GM19023 (cell line): ENCODE results near the gene S100A9.
"Not testable (repeated sequence)": the region's sequence is repeated elsewhere in the genome, so short reads cannot be mapped to it uniquely, and the experiment has no call there.

ENCODE experiments used
- ATAC-seq: cut with Tn5 transposase; IDR thresholded peaks from one replicate; pipeline ENCODE4 v1.9.1; 2021; ENCODE audit warnings: mild to moderate bottlenecking, moderate library complexity; ENCODE audit not compliant: unreplicated experiment

Gene S100A9

DNA sequence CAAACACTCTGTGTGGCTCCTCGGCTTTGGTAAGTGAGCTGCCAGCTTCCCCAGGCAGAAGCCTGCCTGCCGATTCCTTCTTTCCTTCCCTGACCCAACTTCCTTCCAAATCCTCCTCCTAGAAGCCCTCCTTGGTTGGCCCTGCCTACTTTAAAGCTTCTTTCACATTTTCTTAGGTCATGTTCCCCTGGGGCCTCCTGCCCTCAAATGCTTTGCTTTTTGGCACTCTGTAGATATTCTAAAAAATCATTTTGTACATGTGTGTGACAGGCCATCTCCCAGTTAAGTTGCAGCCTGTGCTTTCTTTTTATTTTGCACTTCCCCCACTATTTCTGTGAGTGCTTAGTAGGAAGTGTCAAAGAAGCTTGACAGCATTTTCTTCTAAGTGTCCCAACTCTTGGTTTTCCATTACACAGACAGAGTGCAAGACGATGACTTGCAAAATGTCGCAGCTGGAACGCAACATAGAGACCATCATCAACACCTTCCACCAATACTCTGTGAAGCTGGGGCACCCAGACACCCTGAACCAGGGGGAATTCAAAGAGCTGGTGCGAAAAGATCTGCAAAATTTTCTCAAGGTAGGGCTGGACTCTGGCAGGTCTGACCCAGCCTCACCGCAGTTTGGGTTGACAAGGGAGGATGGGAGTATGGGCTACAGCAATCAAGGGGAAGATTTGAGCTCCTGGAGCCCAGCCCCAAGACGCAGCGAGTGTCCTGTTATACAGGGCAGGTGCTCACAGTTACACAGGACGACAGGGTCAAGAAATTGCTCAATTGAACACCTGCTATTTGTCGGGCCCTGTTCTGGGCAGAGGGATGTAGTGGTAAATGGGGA is at the start of gene S100A9:
TSS of gene S100A9 (plus strand) at position 2 of the 838 bp plus-strand sequence. CDS start at position 432, 430 bp downstream.
- no peak for ATAC-seq

DNA sequence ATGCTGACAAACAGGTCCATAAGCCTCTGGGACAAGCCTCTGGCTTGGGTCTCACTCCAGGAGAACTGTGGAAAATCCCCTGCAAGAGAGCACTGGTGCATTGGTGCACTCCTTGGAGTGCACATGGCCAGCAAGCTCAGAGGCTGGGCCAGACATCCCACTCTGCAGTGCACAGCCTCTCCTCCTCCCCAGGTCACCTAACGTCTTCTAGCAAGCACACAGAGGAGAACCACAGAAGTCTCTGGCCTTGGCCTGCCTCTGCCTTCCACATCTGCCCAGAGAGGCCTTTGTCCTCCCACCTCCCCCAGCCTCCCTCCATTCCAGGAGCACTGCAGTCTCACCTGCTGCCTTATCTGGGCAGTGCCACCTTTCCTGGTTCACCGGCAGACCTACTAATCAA is 49.1 kb upstream of the S100A9 start:
- ATAC-seq: no peak

DNA sequence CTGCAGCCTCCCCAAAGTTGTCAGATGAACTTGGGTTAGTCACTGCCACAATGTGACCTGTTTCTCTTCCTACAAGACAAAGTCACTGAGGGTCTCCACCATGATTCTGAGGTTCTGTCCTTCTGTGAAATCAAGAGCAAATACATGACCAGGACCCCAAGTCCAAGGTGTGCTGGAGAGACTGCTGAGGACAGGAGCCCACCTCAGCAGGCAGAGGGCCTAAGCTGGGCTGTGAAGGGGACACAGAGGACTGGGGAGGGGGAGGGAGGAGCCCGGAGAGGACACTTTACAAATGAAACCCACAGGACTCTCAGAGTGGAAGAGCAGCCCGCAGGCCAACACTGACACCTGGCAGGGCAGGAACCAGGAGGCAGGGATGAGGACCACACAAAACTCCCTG is 48.2 kb upstream of the S100A9 start:
- no peak for ATAC-seq

DNA sequence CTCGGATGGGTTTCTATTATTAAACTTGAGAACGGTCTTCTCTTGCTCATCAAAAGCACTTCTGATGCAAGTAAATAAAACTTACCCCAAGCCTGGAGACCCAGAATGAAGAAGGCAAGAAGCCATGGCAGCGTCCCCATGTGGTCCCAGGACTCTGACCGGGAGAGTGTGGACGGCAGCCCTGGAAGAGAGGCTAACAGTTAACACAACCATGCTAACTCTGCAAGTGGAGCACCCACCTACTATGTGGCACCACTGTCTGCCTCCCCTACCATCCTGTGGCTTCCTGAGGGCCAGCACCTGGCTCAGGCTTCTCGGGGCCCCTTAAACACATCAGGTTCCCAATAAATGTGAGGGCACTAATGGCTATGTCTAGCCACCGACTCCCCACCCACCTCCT is 47.1 kb upstream of the S100A9 start:
- no peak for ATAC-seq

DNA sequence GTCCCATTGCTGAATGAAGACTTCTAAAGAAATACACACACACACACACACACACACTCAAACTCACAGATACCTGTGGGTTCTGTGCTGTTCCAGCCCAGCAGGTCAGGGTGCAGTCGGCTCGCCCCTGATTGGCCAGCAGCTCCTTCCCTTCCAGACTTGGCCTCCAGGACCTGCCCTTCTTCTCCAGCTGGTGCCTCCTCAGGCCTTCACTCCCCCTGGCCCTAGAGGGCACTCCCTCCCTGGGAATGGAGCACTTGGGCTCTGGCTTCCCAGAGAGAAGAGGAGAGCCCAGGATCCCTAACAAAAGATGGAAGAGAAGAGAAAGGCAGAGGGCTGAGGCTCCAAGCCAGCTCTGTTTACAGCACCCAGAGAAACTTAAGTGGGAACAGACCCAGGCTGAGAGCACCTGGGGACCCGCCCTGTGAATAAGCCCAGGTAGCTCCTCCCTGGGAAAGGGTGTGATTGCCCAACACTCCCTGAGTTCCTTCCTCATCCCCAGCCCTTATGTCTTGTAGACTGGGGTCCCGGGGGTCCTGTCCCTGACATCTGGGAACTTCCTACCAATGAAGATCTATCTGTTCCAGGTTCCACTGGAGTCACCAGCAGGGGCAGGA is 45.0 kb upstream of the S100A9 start, which contains the start of gene PGLYRP3:
TSS of gene PGLYRP3 (minus strand) at position 383 of the 617 bp plus-strand sequence. CDS start 2,287 bp downstream, outside the sequence.
- ATAC-seq: no peak

DNA sequence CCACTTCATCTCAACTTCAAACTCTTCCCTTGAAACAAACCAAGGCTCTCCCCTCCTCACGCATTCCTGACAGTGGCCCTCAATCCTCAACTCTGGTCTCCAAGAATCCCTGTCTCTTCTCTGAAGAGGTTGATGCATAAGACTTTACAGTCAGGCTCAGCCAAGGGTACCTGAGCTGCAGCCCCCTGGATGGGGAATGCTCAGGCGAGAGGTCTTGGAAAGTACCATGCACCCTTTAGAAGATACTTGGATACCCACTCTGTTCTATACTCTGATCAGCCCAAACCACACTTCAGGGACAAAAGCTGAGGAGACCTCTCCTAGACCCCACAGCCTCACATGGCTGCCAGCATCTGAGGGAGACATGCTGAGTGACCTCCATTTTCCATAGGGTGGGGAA is 44.4 kb upstream of the S100A9 start:
- no peak for ATAC-seq

DNA sequence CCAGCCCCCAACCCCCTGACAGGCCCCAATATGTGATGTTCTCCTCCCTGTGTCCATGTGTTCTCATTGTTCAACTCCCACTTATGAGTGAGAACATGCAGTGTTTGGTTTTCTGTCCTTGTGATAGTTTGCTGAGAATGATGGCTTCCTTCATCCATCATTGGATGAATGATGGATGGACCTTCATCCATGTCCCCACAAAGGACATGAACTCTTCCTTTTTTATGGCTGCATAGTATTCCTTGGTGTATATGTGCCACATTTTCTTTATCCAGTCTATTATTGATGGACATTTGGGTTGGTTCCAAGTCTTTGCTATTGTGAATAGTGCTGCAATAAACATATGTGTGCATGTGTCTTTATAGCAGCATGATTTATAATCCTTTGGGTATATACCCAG is 43.3 kb upstream of the S100A9 start:
- not testable (repeated sequence) for ATAC-seq

DNA sequence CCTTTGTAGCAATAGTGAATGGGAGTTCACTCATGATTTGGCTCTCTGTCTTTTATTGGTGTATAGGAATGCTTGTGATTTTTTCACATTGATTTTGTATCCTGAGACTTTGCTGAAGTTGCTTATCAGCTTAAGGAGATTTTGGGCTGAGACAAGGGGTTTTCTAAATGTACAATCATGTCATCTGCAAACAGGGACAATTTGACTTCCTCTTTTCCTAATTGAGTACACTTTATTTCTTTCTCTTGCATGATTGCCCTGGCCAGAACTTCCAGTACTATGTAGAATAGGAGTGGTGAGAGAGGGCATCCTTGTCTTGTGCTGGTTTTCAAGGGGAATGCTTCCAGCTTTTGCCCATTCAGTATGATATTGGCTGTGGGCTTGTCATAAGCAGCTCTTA is 41.6 kb upstream of the S100A9 start:
- not testable (repeated sequence) for ATAC-seq

DNA sequence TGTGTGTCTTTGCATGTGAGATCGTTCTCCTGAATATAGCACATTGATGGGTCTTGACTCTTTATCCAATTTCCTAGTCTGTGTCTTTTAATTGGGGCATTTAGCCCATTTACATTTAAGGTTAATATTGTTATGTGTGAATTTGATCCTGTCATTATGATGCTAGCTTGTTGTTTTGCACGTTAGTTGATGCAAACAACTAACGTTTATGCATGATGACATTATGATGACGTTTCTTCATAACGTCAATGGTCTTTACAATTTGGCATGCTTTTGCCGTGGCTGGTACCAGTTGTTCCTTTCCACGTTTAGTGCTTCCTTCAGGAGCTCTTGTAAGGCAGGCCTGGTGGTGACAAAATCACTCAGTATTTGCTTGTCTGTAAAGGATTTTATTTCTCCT is 39.5 kb upstream of the S100A9 start:
- ATAC-seq: not testable (repeated sequence)

DNA sequence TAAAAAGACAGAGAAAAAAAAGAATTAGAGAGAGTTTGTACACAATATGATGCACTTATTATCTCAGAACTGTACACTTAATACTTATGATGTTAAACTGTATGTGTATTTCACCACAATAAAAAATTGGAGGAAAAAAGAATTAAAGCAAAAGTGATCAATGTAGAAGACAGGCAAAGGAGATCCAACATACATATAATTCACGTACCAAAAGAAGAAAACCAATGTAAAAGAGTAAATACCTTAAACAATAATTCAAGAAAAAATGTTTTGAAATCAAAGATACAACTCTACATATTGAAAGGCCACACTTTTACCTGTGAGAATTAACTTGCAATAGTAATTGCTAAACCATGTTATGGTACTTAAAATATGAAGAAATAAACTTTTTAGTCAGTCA is 35.1 kb upstream of the S100A9 start:
- ATAC-seq: no peak

DNA sequence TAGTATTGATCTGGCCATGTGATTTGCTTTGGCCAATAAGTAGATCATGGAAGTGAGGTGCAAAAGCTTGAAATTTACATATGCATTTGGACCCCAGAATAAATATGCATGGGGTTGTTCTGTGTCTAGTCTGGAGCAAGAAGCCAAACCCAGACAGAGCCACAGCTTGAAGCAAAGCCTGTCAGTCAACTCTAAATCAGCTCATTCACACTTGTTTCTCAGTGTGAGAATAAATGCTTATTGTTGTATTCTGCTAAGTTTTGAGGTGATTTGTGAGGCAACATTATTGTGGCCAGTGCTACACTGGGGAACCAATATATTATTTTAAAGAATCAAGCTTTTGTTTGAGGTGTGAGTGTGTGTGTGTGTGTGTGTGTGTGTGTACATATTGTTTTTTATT is 32.7 kb upstream of the S100A9 start:
- no peak for ATAC-seq

DNA sequence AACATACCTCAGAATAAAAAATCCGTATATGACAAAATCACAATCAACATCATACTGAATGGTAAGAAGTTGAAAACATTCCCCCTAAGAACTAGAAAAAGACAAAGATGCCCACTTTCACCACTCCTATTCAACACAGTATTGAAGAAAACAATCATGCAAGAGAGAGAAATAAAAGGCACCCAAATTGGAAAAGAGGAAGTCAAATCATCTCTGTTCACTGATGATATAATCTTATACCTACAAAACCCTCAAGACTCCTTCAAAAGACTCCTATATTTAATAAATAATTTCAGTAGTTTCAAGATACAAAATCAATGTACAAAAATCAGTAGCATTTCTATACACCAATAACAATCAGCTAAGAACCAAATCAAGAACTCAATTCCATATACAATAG is 23.8 kb upstream of the S100A9 start:
- ATAC-seq: no peak

DNA sequence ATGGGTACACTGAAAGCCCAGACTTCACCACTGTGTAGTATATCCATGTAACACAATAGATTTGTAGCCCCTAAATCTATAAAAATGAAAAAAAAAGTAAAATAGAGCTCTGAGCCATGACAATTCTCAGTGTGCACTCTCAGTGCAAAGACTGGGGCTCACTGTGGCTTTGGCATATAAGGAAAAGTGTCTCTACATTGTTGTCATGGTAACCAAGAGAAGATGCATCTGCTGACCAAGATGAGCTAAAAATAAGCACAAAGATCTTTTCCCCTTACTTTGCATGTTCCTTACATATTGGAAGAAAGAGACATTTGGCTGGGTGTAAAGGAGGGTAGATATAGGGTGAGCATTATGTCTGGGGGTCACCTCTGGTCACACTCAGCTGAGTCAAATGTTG is 21.0 kb upstream of the S100A9 start:
- no peak for ATAC-seq

DNA sequence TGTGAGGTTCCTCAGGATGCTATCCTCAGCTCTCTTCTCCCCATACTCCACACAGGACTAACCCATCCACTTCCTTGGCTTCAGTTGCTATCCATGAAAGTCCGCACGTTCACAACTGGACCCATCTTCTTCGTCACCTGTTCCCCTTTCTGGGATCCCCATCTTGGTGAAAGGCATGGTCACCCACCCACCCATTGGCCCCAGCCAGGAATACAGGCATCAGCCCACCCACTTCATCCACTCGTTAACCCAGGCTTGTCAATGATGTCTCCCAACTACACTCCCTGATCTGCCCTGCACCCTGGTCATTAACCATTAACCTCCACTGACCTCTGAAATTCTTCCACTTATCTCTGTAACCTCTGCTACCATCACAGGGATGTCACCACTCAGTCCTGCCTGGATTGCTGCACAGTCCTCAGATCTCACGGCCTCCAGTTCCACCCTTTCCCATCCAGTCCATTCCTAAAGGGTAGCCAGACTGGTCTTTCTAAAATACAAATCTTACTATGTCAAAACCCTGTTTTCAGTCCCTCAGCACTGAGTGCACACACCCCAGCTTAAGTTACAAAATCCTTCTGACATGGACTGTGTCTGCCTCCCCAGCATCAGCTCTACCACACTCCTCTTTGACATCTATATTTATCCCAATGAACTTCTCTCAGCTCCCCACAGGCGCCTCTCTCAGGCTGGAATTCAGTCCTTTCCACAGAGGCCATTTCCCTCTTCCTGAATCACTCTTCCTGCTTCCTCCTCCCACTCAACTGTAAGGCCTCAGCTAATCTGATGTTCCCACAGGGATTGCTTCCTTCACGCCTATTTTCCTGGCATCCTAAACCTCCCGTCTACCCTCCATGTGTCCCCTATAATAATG is 19.4 kb upstream of the S100A9 start:
- no peak for ATAC-seq

DNA sequence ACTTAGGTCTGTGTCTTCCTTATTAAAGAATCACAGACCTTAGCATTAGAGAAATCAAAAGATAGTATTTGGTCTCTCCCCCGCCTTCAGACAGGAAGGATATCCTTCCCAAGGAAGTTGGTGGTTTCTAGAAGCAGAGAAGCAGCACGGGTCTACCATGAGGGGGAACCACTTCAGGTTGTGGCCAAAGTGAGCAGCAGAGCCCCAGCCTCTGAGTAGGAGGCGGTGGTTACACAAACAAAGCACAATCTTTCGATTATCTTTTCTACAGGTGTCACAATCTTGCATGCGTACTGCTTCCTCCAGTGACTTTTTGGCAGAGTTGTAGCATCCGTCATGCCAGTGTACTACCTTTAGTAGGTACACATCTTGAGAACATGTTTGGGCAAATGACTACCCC is 17.9 kb upstream of the S100A9 start:
- no peak for ATAC-seq

DNA sequence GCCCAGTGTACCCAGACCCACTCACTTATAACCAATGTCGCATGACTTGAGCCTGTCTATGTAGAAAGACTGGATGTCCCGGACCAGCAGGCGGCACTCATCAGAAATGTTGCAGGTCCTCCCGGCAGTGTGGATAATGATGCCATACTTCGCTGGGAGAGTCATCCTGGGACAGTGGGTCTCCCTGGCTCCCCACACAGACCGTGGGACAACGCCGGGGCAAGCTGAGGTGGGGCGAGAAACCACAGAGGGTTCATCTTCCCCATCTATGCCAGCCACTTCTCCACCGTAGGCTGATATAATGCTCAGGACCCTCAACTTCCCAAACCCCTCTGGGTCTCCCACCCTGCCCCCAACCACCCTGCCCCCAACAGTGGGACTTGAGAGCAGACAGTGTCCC is 17.3 kb upstream of the S100A9 start:
- ATAC-seq: no peak

DNA sequence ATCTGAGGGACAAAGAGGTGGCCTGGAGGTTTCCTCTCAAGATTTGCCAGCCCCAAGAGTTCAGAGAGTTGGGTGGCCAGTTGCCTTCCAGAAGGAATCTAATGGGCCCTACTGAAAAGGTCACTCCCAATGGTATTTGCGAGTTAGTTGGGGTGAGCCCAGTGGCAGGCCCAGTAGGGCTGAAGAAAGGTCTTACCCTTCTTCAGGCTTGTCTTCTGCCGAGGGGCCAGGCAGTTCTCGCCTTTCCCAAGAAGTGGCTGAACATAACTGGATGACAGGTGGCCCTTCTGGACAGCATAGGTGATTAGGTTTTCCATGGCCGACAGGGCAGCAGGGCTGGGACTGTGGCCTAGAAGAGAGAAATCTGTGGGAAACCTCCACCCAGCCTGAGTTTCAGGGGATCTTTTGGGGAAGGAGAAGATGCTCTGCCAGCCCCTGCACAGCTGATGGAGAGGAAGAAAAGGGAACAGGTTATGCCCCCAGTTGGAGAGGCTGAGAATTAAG is 16.2 kb upstream of the S100A9 start:
- no peak for ATAC-seq

DNA sequence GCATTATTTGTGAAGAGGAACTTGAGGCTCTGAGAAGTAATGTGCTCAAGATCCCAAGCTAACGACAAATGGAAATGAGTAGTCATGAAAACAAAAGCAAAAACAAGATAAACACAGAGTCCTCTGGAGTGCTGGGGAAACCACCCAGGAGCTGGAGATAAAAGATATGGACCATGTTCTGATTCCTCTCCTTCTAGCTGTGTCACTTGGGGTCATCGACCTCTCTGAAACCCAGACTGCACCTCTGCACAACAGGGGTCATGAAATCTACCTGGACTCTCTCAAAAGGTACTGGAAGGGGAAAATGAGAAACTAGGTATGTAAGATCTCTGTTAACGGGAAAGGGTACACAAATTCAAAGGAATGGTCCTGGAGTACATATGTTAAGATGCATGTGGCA is 15.5 kb upstream of the S100A9 start:
- no peak for ATAC-seq

DNA sequence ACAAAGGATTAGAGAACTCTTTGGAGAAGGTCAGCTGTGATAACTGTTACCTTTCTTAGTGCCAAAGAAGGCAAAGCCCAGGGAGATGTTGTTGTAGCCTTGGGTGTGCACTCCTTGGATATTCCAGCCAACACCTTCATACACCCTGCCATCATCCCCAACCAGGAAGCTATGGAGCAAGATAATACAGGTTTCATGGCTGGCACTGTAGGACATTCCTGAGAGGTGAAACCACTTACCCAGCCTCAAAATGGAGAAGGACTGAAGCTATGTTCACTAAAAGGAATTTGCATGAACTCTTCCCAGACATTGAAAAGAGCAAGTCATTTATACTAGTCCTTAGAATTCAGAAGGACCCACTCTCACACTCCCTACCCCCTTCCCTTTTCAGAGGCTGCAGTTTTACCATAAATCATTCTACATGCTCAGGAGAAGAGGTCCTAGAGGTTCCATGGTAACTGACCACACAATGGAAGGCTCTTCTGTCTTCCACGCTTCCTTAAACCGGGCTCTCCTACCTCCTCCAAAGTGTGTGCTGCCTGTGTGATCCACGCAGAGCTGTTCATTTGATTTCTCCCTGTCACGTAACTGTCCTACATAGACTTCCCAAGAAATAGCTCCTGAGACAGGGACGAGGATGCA is 14.5 kb upstream of the S100A9 start:
- no peak for ATAC-seq

DNA sequence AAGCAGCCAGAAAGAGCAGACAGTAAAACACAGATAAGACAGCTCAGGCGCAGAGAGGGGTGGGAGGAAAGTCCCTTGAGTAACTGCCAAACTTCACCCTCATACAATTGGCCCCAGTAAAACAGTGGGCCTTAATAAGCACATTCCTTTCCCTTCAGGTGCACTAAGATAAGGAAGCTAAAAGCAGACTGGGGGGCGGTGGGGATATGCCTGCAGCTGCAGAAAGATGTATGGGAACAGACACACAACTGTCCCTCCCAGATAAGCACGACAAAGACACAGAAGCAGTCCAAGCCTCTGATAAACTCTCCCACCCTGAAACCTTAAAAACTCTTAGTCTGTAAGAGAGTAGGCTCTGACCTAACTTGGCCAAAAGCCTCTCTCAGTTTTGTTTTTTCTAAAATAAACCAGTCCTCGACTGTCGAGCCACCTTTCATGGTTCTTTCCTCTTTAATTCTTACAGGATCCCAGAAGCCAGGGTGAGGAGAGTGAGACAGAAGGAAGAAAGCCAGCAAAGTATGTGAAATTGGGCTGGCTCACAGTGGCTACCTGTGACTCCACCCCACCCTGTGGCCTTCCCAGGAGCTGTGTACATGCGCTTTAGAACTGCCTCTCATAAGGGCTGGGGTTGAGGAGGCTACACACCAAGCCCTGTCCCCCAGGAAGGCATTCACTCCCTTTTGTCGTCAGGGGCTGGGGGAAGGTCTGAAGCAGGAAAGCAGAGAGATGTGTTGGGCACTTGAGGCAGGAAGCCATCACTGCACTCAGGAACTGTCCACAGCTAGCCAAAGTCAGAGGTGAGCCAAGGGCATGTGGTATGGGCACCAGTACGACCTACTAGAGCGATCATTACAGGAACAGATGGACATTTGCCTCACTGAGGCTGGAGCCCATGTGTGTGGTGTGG is 13.6 kb upstream of the S100A9 start:
- no peak for ATAC-seq
